Right lobe of liver (tissue), 6 donors: ENCODE results near the gene LMO7. TPM values are rescaled to one million over a fixed set of nuclear protein-coding genes. Genes with fewer than 3 reads are reported as not detected.

Experiments used
- ATAC-seq, 4 donors: fragments of 200-7000 bp; cut with Tn5 transposase; one replicate each; pipeline ENCODE4 v1.9.1; 2020; ENCODE audit warnings: mild to moderate bottlenecking in 4 of 4, moderate library complexity in 4 of 4
- DNase-seq, 3 donors: peaks; one replicate each; pipeline ENCODE4 v3.0.0-alpha.2; 2020
- H3K27ac ChIP-seq, 3 donors: fragments of 200-600 bp; one replicate each; pipeline ENCODE4 v1.8.0; 2022
- H3K27me3 ChIP-seq, 2 donors: fragments of 200-600 bp; one replicate each; pipeline ENCODE4 v1.8.0; 2022
- H3K36me3 ChIP-seq, 4 donors: fragments of 200-600 bp; sonication (generic) in 1 of 4; one replicate each; pipeline versions ENCODE4 v1.5.1 to v1.8.0; 2017 to 2022; ENCODE audit warnings: control low read depth in 1 of 4
- H3K4me1 ChIP-seq, 4 donors: fragments of 200-600 bp; sonication (generic) in 1 of 4; one replicate each; pipeline versions ENCODE4 v1.5.1 to v1.8.0; 2017 to 2022; ENCODE audit warnings: control low read depth in 1 of 4
- H3K4me3 ChIP-seq, 3 donors: fragments of 200-600 bp; one replicate each; pipeline ENCODE4 v1.8.0; 2022
- H3K9me3 ChIP-seq, 4 donors: fragments of 200-600 bp; sonication (generic) in 1 of 4; one replicate each; pipeline versions ENCODE4 v1.5.1 to v1.8.0; 2017 to 2022; ENCODE audit warnings: control low read depth in 1 of 4
- POLR2A ChIP-seq: fragments of 450-650 bp; IDR thresholded peaks from one replicate; pipeline ENCODE4 v1.6.1; 2017; ENCODE audit warnings: antibody characterized with exemption, mild to moderate bottlenecking
- WGBS: methylation state at CpG from one replicate; pipeline ENCODE4 v1.1.6; 2018; ENCODE audit warnings: low coverage, low lambda C conversion rate; ENCODE audit not compliant: insufficient coverage; ENCODE audit errors: missing lambda C conversion rate; 5-methylcytosine and 5-hydroxymethylcytosine counted together
- intact Hi-C, 2 donors: fragments of 100-400 bp; cut with DNase I; formaldehyde crosslinking; loops; one replicate each; pipeline versions ENCODE4 v1.11.2 to v1.14.1; 2022
- total RNA-seq, 6 experiments: library from RNA; depleted of rRNA in 2 of 6; stranded (reverse); fragments of >200 nt in 2 of 6; fragmentation: NEBNext Ultra II Directional in 3 of 6; extraction: Animal tissue kit (Norgen Biotek cat#: 25700) in 3 of 6; gene quantifications; one replicate each; pipeline versions ENCODE4 v1.1.0 to v1.2.4, GENCODE V29; 2016 to 2023
- TF ChIP-seq, protein P1 (sequence below), 4 donors: fragments of 200-600 bp in 3 of 4; fragments of 450-650 bp in 1 of 4; IDR thresholded peaks; one replicate each; pipeline versions ENCODE4 v1.5.1 to v1.8.0; 2016 to 2022; ENCODE audit warnings: antibody characterized with exemption in 4 of 4, mild to moderate bottlenecking in 2 of 4
- donor health status: DM: no; HTN: yes; CAD: no.
- donor health status: DM: no; HTN: no; CAD: no.
- donor health status: DM: no; HTN: no; CAD: no.
- donor health status: DM: no; HTN: yes; CAD: no.
- donor health status: DM: no; HTN: yes; CAD: no.

Gene LMO7
- total RNA-seq, 6 experiments from 2014 or later, result 42.3 to 60.2 (median 51.1) TPM

DNA sequence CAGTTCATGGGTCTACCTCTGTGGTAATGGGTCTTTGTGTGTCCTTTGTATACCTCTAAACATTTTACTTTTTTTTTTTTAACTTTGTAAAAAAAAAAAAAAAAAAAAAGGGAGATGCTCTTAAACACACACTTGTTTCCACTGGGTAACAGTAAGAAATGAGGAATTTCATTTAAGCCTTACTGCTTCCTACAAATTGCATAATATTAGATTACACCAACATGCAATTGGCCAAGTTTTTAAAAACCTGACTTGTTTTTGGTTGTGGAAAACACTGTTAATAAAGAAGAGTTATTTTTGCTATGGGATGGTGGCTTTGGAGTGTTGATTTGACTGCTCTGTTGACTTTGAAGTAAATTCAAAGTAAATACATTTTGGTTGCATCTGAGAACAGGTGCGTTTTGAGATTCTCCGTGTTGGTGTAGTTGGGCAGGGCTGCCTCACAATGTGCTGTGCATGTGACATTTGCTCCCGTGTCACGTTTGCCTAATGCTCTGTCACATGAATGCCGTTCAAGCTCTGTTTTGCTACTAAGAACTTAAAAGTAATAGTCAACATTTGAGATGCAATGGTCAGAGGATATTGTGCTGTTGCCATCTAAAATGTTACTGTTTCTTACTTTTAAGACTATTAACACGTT, 202.4 kb downstream of the LMO7 start:
- peak; percentile 43 to 74 (median 66) for ATAC-seq
- 26% methylated on average over 6 of the region's 6 CpGs for WGBS
- Histone ChIP-seq H3K4me1 (peaks cover 0 to 17% (median 5%) of the 10 kb centered on the region in 4 donors), H3K9me3 (no peaks in the 10 kb centered on the region), H3K27ac (no peak overlapping the region), H3K4me3 (no peak overlapping the region), H3K27me3 (no peaks in the 10 kb centered on the region), H3K36me3 (peaks cover 0 to 37% (median 12%) of the 10 kb centered on the region in 4 donors)
- peak in 1 of 3 donors; percentile 54 for DNase-seq
- intact Hi-C loops, result no loop called here
- TF ChIP-seq POLR2A, result no peak
- TF ChIP-seq, protein P1, sequence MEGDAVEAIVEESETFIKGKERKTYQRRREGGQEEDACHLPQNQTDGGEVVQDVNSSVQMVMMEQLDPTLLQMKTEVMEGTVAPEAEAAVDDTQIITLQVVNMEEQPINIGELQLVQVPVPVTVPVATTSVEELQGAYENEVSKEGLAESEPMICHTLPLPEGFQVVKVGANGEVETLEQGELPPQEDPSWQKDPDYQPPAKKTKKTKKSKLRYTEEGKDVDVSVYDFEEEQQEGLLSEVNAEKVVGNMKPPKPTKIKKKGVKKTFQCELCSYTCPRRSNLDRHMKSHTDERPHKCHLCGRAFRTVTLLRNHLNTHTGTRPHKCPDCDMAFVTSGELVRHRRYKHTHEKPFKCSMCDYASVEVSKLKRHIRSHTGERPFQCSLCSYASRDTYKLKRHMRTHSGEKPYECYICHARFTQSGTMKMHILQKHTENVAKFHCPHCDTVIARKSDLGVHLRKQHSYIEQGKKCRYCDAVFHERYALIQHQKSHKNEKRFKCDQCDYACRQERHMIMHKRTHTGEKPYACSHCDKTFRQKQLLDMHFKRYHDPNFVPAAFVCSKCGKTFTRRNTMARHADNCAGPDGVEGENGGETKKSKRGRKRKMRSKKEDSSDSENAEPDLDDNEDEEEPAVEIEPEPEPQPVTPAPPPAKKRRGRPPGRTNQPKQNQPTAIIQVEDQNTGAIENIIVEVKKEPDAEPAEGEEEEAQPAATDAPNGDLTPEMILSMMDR (IDR thresholded peaks at IDR 0.05), result no peak

DNA sequence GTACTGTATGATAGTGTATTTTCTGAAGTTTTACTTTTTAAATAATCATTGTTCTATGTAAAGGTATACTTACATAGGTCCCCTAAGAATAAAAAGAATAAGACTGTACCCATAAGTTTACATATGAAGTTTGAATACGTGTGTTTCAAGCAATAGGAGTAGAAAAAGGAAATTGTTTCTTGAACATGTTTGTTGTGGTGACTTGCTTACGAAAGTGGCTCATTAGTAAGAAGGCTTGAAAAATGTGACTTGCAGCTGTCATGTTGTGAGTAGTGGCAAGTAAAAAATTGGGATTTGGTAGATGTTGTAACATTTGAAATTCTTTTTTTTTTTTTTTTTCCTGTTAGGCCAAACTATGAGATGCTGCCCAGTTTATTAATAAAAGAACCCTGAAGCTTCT, 203.3 kb downstream of the LMO7 start:
- ATAC-seq, result no peak
- H3K9me3 ChIP-seq, result no peaks in the 10 kb centered on the region
- peaks cover 0 to 42% (median 12%) of the 10 kb centered on the region in 4 donors for H3K36me3 ChIP-seq
- H3K4me3 ChIP-seq, result no peak overlapping the region
- no peaks in the 10 kb centered on the region for H3K27me3 ChIP-seq
- no peak overlapping the region for H3K27ac ChIP-seq
- no peak for TF ChIP-seq POLR2A
- TF ChIP-seq, protein P1 (IDR thresholded peaks at IDR 0.05), result no peak
- peaks cover 0 to 17% (median 5%) of the 10 kb centered on the region in 4 donors for H3K4me1 ChIP-seq
- DNase-seq, result no peak
- intact Hi-C loops, result no loop called here
- 93% methylated on average over 2 of the region's 2 CpGs for WGBS

DNA sequence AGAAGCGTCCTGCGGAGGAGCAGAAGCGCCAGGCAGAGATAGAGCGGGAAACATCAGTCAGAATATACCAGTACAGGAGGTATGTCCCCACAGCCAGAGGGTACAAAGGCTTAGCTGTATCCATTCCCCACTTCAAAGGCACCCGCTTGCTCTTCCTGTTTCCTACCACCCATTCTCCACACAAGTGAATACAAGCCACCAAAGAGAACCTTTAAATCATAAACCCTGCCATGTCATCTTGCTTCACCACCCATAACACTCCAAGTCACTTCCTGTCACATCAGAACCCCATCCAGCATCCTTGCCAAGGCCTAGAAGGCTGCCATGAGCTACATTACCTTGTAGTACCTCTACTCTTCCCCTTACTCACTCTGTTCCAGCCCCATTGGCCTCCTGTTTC, 205.8 kb downstream of the LMO7 start:
- DNase-seq, result no peak
- Histone ChIP-seq H3K27ac (no peak overlapping the region), H3K4me3 (no peak overlapping the region), H3K4me1 (peaks cover 0 to 13% (median 3%) of the 10 kb centered on the region in 4 donors), H3K27me3 (no peaks in the 10 kb centered on the region), H3K9me3 (no peaks in the 10 kb centered on the region), H3K36me3 (peaks cover 0 to 52% (median 14%) of the 10 kb centered on the region in 4 donors)
- no peak for TF ChIP-seq POLR2A
- TF ChIP-seq, protein P1 (IDR thresholded peaks at IDR 0.05), result no peak
- 91% methylated on average over 4 of the region's 5 CpGs for WGBS
- ATAC-seq, result no peak
- intact Hi-C loops, result no loop called here

DNA sequence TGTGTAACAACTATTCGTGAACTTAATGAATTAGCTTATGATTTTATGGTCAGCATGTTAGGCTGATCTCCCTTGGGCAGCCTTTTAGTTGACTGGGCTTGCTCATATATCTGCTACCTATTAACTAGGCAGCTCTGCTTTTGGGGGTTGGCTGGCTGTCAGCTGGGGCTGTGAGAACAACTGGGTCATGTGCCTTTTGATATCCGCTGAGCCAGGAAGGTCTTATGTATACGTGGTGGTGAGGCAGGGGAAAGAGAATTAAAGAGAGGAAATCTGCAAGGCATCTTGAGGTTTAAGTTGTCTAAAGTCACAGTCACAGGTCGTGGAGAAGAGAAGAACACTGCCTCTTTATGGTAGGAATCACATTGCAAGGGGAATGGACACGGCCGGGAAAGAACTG, 206.9 kb downstream of the LMO7 start:
- H3K4me1 ChIP-seq, result peaks cover 0 to 9% (median 2%) of the 10 kb centered on the region in 4 donors
- intact Hi-C loops, result no loop called here
- WGBS, result 91% methylated on average over 6 of the region's 6 CpGs
- H3K27me3 ChIP-seq, result no peaks in the 10 kb centered on the region
- no peak overlapping the region for H3K4me3 ChIP-seq
- no peaks in the 10 kb centered on the region for H3K9me3 ChIP-seq
- DNase-seq (no peak), ATAC-seq (no peak)
- H3K27ac ChIP-seq, result no peak overlapping the region
- no peak for TF ChIP-seq POLR2A
- TF ChIP-seq, protein P1 (IDR thresholded peaks at IDR 0.05), result no peak
- peaks cover 0 to 52% (median 14%) of the 10 kb centered on the region in 4 donors for H3K36me3 ChIP-seq
